Activated T-cell treated with anti-CD3 and anti-CD28 coated beads for 24 hours (primary cell): Measurements from ENCODE around the gene TXNDC12.
A peak's percentile ranks its signal among the peaks of the same experiment; 100 is the strongest.
"Not testable (repeated sequence)": the region's sequence is repeated elsewhere in the genome, so short reads cannot be mapped to it uniquely, and the experiment has no call there.

Experiments used
- DNase-seq: peaks from one replicate; pipeline ENCODE4 v3.0.0-alpha.2; 2020; ENCODE audit warnings: low read depth

TXNDC12 gene

GRCh38 chr1:52045666-52046195 is 9.3 kb downstream of the TXNDC12 start:
- DNase-seq, result not testable (repeated sequence)

DNA sequence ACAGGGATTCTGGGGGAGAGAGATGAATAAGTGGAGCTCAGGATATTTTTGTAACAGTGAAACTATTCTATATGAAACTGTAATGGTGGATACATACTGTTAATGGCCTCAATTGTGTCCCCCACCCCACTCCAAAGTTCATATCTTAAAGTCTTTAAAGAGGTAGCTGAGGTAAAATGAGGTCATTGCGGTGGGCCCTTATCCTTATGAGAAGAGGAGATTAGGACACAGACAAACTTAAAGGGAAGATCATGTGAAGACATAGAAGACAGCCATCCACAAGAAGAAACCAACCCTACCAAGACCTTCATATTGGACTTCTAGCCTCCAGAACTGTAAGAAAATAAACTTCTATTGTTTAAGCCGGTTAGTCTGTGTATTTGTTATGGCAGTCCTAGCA is 9.8 kb downstream of the TXNDC12 start:
- DNase-seq, result no peak

GRCh38 chr1:52041551-52042185 is 13.3 kb downstream of the TXNDC12 start:
- no peak for DNase-seq

- no peak for DNase-seq
These were observed 17.1 kb downstream of the TXNDC12 start for GRCh38 chr1:52037909-52038308.

- no peak for DNase-seq
These were observed 17.6 kb downstream of the TXNDC12 start for GRCh38 chr1:52037402-52037814.

DNA sequence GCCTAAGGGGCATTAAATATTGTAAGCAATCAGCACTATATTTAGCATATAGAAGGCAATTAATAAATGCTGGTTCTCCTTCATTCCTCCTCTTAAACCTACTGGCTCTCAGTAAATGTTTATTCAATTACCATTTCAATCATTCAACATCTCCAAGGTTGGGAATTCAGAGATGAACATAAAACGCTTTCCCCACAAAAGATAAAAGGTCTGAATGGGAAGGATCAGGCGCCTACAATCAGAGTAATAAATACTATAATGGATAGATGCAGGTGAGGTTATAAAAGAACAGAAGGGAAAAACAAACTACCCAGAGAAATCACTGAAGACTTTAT is 21.0 kb downstream of the TXNDC12 start:
- no peak for DNase-seq

DNA sequence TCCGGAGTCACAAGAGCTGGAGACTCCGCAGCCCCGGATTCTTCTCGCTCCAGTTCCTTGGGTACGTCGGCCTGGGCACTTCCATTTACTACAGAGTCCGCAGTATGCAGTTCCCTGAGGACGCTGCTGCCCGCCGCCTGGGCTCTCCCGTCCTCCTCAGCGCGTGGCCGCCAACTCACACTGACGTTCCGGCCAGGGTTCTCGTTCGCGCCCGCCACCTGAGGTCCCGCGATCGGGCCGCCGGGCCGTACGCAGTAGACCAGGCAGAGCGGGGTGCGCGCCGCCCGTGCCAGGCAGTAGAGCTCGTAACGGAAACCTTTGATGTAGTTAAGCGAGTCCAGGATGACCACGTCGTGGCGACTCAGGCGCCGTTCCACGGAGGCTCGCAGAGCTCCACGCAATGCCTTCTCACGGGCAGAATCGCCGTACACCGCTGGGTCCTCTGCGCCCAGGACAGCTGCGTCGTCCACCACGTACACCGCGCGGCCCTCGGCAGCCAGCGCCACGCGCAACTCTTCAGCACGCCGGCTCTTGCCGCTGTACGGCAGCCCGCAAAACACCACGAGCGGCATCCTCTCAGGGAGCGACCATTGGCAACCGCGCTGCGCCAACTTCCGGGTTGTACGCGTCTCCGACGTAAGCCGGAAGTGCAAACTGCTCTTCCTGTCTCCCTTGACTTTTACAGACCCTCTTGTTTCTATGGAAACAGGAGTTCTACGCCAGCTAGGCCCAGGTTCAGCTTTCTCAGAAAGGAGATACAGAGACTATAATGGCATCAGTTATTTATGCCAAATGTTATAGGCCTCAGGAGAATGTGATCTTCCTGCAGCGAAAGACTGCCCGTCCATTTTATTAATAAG is 21.6 kb downstream of the TXNDC12 start, which contains the start of gene KTI12:
Gene KTI12 (minus strand): TSS at position 621 of the 860 bp plus-strand sequence. CDS start 49 bp downstream, at position 572.
- DNase-seq, result peak; percentile 77

- no peak for DNase-seq
These were observed 22.2 kb downstream of the TXNDC12 start for GRCh38 chr1:52032785-52033131.

- no peak for DNase-seq
These were observed 22.7 kb downstream of the TXNDC12 start for GRCh38 chr1:52032124-52032784.

- DNase-seq, result not testable (repeated sequence)
These were observed 26.2 kb downstream of the TXNDC12 start for GRCh38 chr1:52028839-52029238.

DNA sequence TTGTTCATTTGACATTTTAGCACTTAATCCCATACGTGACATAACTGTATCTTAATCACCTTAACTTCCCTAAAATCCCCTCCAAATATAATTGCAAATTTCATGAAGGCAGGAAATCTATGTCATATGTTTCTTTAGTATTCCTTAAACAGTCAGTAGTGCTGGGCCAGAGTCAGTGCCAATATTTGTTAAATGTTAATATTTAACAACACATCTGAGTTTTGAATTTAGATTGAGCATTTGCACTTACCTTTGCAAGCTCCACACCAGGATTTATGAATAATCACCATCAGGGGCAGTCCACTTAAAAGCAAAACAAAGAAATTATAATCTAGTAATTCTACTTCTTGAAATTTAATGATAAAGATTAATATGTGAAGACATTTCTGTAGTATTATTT is 26.7 kb downstream of the TXNDC12 start:
- no peak for DNase-seq

DNA sequence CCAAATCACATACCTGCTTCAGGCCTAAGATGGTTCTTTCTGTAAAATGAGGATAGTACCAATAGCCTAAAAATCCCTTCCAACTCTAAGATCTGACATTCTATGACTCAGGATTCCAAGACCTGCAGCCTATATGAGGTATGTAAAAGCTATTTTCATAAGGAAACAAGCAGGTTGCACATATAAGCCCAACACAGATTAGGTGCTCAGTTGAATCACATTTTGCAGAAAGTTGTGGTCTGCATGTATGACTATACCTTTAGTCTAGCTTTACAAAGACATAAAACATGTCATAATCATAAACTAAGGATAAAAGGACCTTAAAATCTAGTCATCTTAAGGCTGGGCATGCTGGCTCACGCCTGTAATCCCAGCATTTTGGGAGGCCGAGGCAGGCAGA is 28.7 kb downstream of the TXNDC12 start:
- DNase-seq, result no peak

DNA sequence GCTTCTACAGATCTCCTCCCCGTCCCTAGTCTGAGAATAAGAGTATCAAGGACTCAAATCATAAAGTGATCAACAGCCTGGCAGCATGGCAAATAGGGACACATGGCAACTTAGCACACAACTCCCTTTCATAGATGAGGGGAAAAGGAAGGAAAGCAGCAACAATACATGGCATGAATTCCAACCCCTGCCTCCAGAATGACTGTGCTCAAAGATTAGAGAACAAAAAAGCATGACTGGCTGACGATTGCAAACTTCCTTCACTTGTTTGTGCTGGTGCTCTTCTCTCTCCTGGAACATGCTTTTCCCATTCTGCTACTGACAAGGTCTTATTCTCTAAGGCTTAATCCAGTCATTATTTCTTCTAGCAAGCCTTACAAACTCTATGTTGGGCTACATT is 32.9 kb downstream of the TXNDC12 start:
- DNase-seq, result no peak

DNA sequence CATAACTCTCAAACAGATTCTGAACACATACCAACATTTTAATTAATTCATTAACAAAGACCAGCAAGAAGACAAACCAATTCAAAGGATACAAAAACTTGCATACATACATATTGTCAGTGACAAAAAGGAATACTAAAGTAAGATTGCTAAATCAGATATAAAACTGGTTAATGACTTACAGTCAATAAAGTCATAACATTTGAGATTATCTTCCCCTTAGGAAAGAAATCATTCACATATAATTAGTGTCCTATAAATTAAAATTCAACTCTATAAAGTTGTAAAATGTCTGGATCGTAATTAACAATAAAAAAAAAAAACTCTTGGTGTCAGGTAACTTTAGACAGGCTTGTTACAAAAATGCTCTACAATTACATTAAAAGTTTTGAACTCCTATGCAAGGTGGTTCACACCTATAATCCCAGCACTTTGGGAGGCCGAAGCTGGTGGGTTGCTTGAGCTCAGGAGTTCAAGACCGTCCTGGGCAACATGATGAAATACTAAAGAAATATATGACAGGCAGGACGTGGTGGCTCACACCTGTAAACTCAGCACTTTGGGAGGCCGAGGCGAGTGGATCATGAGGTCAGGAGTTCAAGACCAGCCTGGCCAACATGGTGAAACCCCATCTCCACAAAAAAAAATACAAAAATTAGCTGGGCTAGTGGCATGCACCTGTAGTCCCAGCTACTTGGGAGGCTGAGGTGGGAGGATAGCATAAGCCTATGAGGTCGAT is 46.8 kb downstream of the TXNDC12 start:
- DNase-seq, result no peak

GRCh38 chr1:52007215-52008002 is 47.6 kb downstream of the TXNDC12 start:
- no peak for DNase-seq

- not testable (repeated sequence) for DNase-seq
These were observed 48.9 kb downstream of the TXNDC12 start for GRCh38 chr1:52006081-52006553.

DNA sequence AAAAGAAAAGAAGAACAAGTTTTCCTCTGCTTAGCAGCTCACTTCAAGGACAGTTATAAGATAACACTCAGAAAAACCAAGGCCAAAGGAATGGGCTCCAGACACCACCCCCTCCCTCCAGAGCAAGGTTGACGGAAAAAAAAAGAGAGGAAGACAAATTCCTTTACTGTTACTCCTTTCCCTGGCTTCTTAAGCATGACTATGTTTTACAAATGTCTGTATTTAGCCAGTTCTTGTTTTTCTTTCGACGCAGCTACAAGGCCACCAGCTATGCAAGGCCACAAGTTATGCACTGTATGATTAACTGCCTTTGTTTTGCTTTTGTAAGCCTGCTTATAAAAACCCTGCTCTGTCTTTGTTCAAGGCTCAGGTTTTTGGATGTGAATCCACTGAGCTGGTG is 49.4 kb downstream of the TXNDC12 start:
- DNase-seq, result not testable (repeated sequence)

DNA sequence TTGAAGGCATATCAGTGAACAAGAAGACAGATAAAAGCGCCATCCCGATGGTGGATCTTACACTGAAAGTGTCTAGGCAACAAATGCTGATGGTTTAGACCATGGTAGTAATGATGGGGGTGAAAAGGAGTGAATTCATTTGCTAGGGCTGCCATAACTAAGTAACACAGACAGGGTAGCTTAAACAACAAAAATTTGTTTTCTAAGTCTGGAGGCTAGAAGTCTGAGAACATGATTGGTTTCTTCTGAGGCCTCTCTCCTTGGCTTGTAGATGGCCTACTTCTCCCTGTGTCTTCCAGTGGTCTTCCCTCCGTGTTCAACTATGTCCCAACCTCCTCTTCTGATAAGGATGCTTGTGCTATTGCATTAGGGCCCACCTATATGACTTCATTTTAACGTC is 51.1 kb downstream of the TXNDC12 start:
- DNase-seq, result no peak

DNA sequence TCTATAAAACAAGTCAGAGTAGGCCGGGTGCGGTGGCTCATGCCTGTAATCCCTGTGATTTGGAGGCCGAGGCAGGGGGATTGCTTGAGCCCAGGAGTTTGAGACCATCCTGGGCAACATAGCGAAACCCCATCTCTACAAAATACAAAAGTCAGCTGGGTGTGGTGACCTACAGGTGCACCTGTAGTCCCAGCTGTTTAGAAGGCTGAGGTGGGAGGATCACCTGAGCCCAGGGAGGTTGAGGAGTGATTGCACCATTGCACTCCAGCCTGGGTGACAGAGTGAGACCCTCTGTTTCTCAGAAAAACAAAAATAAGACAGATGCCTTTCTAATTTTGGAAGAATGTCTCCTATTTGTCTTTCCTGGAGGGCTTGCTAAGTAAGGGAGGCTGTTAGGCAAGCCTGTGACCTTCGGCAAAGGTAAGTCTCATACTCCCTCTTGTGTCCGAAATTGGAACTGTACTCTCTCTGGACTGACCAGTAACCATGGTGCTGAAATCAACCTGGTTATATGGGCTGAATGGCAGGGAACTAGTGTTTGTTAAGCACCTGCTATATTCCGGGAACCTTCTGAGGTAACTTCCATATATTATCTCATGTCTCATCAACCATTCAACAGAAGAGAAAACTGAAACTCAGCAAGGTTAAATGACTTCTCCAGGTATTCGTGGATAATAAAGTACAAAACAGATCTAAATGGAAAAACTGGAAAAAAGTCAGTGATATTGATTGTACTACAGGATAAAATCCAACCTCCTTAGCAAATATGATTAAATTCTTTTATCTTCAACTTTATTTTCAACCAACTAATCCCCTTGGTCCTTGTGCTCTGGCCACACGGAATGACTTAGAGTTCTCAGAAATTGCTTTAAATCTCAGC is 52.7 kb downstream of the TXNDC12 start:
- DNase-seq, result peak; percentile 59

GRCh38 chr1:51998701-51999100 is 56.3 kb downstream of the TXNDC12 start:
- DNase-seq, result no peak
